C4-2B (cell line): Measurements from ENCODE around the gene GNB1L.

Experiments
- CTCF ChIP-seq: fragments of 450-650 bp; conservative IDR thresholded peaks from 2 replicates; pipeline ENCODE4 v1.5.1; 2017; ENCODE audit warnings: mild to moderate bottlenecking
- ZFX ChIP-seq: fragments of 450-650 bp; IDR thresholded peaks from 2 replicates; pipeline ENCODE4 v1.6.1; 2017

GRCh38 chr22:19884954-19885751, 30.5 kb upstream of the GNB1L start:
- no peak for TF ChIP-seq CTCF
- no peak for TF ChIP-seq ZFX
